Heart right ventricle (tissue), 16 donors: ENCODE data around the gene C3orf52. TPM values are rescaled to one million over a fixed set of nuclear protein-coding genes. Genes with fewer than 3 reads are reported as not detected.

Experiments
- ATAC-seq, 8 donors: fragments of 200-7000 bp; cut with Tn5 transposase; one replicate each; pipeline ENCODE4 v1.9.1; 2020; ENCODE audit warnings: mild to moderate bottlenecking in 8 of 8, moderate library complexity in 8 of 8, moderate number of reproducible peaks in 1 of 8
- DNase-seq, 2 donors: peaks; one replicate each; pipeline ENCODE4 v3.0.0-alpha.2; 2020
- H3K27ac ChIP-seq, 10 donors: fragments of 200-600 bp; sonication (generic) in 2 of 10; one replicate each; pipeline versions ENCODE4 v1.5.0 to v1.8.0; 2020 to 2022; ENCODE audit warnings: mild to moderate bottlenecking in 3 of 10
- H3K27me3 ChIP-seq, 7 donors: fragments of 200-600 bp; one replicate each; pipeline ENCODE4 v1.8.0; 2021 to 2022; ENCODE audit warnings: mild to moderate bottlenecking in 2 of 7
- H3K36me3 ChIP-seq, 9 donors: fragments of 200-600 bp; sonication (generic) in 1 of 9; one replicate each; pipeline versions ENCODE4 v1.5.0 to v1.8.0; 2020 to 2022; ENCODE audit warnings: mild to moderate bottlenecking in 2 of 9
- H3K4me1 ChIP-seq, 9 donors: fragments of 200-600 bp; sonication (generic) in 1 of 9; one replicate each; pipeline versions ENCODE4 v1.5.0 to v1.8.0; 2020 to 2022; ENCODE audit warnings: mild to moderate bottlenecking in 4 of 9
- H3K4me3 ChIP-seq, 10 donors: fragments of 200-600 bp; sonication (generic) in 2 of 10; one replicate each; pipeline versions ENCODE4 v1.5.0 to v1.8.0; 2020 to 2022; ENCODE audit warnings: mild to moderate bottlenecking in 7 of 10, moderate library complexity in 2 of 10
- H3K9me3 ChIP-seq, 11 donors: fragments of 200-600 bp in 10 of 11; sonication (generic) in 2 of 11; one replicate each; pipeline versions ENCODE4 v1.5.0 to v1.8.0; 2013 to 2022; ENCODE audit warnings: mild to moderate bottlenecking in 2 of 11, control low read depth in 1 of 11, moderate library complexity in 1 of 11
- CTCF ChIP-seq, 9 donors: fragments of 200-600 bp; sonication (generic) in 2 of 9; IDR thresholded peaks; one replicate each; pipeline versions ENCODE4 v1.5.0 to v1.8.0; 2021 to 2022; ENCODE audit warnings: antibody characterized with exemption in 9 of 9, mild to moderate bottlenecking in 5 of 9, moderate library complexity in 1 of 9
- WGBS, 2 donors: extraction: QIAGEN DNeasy Blood & Tissue Kit; methylation state at CpG; one replicate each; pipeline ENCODE4 v1.1.7; 2013; ENCODE audit warnings: inconsistent platforms in 1 of 2; 5-methylcytosine and 5-hydroxymethylcytosine counted together
- intact Hi-C, 10 donors: fragments of 100-400 bp; cut with DNase I; formaldehyde crosslinking; loops; one replicate each; pipeline versions ENCODE4 v1.11.1 to v1.14.2; 2022
- polyA plus RNA-seq, 2 donors: library from polyadenylated mRNA; stranded (reverse); fragments of 200-250 nt; gene quantifications; one replicate each; pipeline ENCODE4 v1.2.3, GENCODE V29; 2013
- total RNA-seq, 10 donors: library from RNA; stranded (reverse); fragmentation: NEBNext Ultra II Directional in 3 of 10; extraction: Animal tissue kit (Norgen Biotek cat#: 25700) in 3 of 10; gene quantifications; one replicate each; pipeline versions ENCODE4 v1.2.1 to v1.2.4, GENCODE V29; 2021 to 2023
- donor health status: Arrhythmogenic right ventricular cardiomyopathy.
- donor health status: ischemic (EF 13 %, LVEDD 7.1; RV severe dilation, severe dysfunction).
- donor health status: healthy with polysubstance abuse.
- donor health status: DM: no; HTN: yes; CAD: no.
- donor health status: DM: no; HTN: no; CAD: no.
- donor health status: ischemic (EF 25% LVEDD 6.9; RV normal size, moderate dysfunction).
- donor health status: ischemic (EF 25% LVEDD 5.7; RV mildly dilated, moderate dysfunction).
- donor health status: healthy.
- donor health status: DM: yes; HTN: yes; CAD: no.
- donor health status: Ischemic cardiomyopathy.
- donor health status: ischemic (EF 35%, LVEDD 5.7; RV mildly dilated, moderate dysfunction).
- donor health status: nonischemic (EF 11% LVEDD 7.7; RV severe dilation, severe dysfunction).
- donor health status: DM: yes; HTN: yes; CAD: no.
- donor health status: PGD.
- donor health status: ischemic (EF 29% LVEDD 5.4; RV normal size, mild dysfunction).
- donor health status: nonischemic (EF 23%, LVEDD 6.1; RV moderate dilation, normal function).

C3orf52 gene
- total and polyA plus RNA-seq, 12 donors: 3.1 to 9.8 (median 5.0) TPM

GRCh38 chr3:112128843-112129727 is 42.9 kb downstream of the C3orf52 start:
- 77 to 84% methylated on average over 7 of the region's 7 CpGs for WGBS, 2 donors
- Histone ChIP-seq H3K36me3 (peaks cover 0 to 6% (median 0%) of the 10 kb centered on the region in 9 donors), H3K4me3 (no peak overlapping the region), H3K9me3 (no peaks in the 10 kb centered on the region), H3K27ac (no peak overlapping the region), H3K27me3 (no peaks in the 10 kb centered on the region), H3K4me1 (peaks cover 4 to 55% (median 19%) of the 10 kb centered on the region in 9 donors)
- no peak for ATAC-seq
- TF ChIP-seq CTCF (IDR thresholded peaks at IDR 0.05): no peak
- intact Hi-C loops: loop anchor here in 1 of 10 donors (10.0 kb wide), 1 partner anchor 156 kb away; no protein-coding TSS in a partner anchor
- no peak for DNase-seq

GRCh38 chr3:112129925-112130637 is 43.9 kb downstream of the C3orf52 start:
- Histone ChIP-seq H3K9me3 (no peaks in the 10 kb centered on the region), H3K27me3 (no peaks in the 10 kb centered on the region), H3K36me3 (peaks cover 0 to 6% (median 0%) of the 10 kb centered on the region in 9 donors), H3K4me1 (peaks cover 4 to 64% (median 19%) of the 10 kb centered on the region in 9 donors), H3K4me3 (no peak overlapping the region), H3K27ac (no peak overlapping the region)
- 92 to 94% methylated on average over 4 of the region's 4 CpGs for WGBS, 2 donors
- ATAC-seq (no peak), DNase-seq (no peak)
- intact Hi-C loops: loop anchor here in 3 of 10 donors (10.0 kb wide), 2 partner anchors 155 to 395 kb away; no protein-coding TSS in a partner anchor
- TF ChIP-seq CTCF (IDR thresholded peaks at IDR 0.05): no peak

- ATAC-seq (no peak), DNase-seq (no peak)
- H3K36me3 ChIP-seq: peaks cover 0 to 6% (median 0%) of the 10 kb centered on the region in 9 donors
- H3K27ac ChIP-seq: no peak overlapping the region
- H3K4me1 ChIP-seq: peaks cover 4 to 67% (median 19%) of the 10 kb centered on the region in 9 donors
- H3K27me3 ChIP-seq: no peaks in the 10 kb centered on the region
- no peaks in the 10 kb centered on the region for H3K9me3 ChIP-seq
- WGBS, 2 donors: 90 to 95% methylated on average over 3 of the region's 3 CpGs
- TF ChIP-seq CTCF (IDR thresholded peaks at IDR 0.05): no peak
- H3K4me3 ChIP-seq: no peak overlapping the region
- intact Hi-C loops: loop anchor here in 2 of 10 donors (10.0 kb wide), 1 partner anchor 394 kb away; no protein-coding TSS in a partner anchor
These were observed 44.4 kb downstream of the C3orf52 start for GRCh38 chr3:112130638-112130993.

- ATAC-seq (no peak), DNase-seq (no peak)
- no peaks in the 10 kb centered on the region for H3K27me3 ChIP-seq
- no peak overlapping the region for H3K27ac ChIP-seq
- no peak for TF ChIP-seq CTCF (IDR thresholded peaks at IDR 0.05)
- H3K36me3 ChIP-seq: peaks cover 0 to 6% (median 0%) of the 10 kb centered on the region in 9 donors
- no peak overlapping the region for H3K4me3 ChIP-seq
- no peaks in the 10 kb centered on the region for H3K9me3 ChIP-seq
- WGBS, 2 donors: 94 to 97% methylated on average over 3 of the region's 3 CpGs
- intact Hi-C loops: loop anchor here in 2 of 10 donors (10.0 kb wide), 1 partner anchor 394 kb away; no protein-coding TSS in a partner anchor
- peaks cover 4 to 65% (median 19%) of the 10 kb centered on the region in 9 donors for H3K4me1 ChIP-seq
These were observed 44.9 kb downstream of the C3orf52 start for GRCh38 chr3:112131111-112131510.
